Measurements from ENCODE around the gene FKRP.

- no peak for TF ChIP-seq CTCF (conservative IDR thresholded peaks at IDR 0.05; ENCODE audit: low read length)
- TF ChIP-seq EZH2phosphoT487 (IDR thresholded peaks at IDR 0.05; ENCODE audit: borderline replicate concordance, low read depth, low read length), result no peak
Observed at GRCh38 chr19:46760363-46760762, 14.5 kb downstream of the FKRP start.
